H7 (cell line): Measurements from ENCODE around the gene CRBN. TPM values are rescaled to one million over a fixed set of nuclear protein-coding genes. Genes with fewer than 3 reads are reported as not detected.

Source experiments
- DNase-seq: peaks from one replicate; pipeline ENCODE4 v3.0.0; 2012
- H3K27me3 ChIP-seq: 2 replicates; pipeline ENCODE4 v1.6.0; 2011; ENCODE audit warnings: mild to moderate bottlenecking, low read length; ENCODE audit not compliant: control insufficient read depth, insufficient read depth
- H3K36me3 ChIP-seq: replicated peaks from 2 replicates; pipeline ENCODE4 v1.5.1; 2011; ENCODE audit warnings: low read length; ENCODE audit not compliant: control insufficient read depth, insufficient read depth
- H3K4me3 ChIP-seq: 2 replicates; pipeline ENCODE4 v1.5.1; 2011; ENCODE audit warnings: low read depth, mild to moderate bottlenecking, control low read depth, low read length, moderate library complexity; ENCODE audit not compliant: insufficient read depth
- total RNA-seq: library from RNA; depleted of rRNA; stranded (reverse); fragments of >200 nt; shearing (Covaris generic); gene quantifications from 2 replicates; pipeline ENCODE4 v1.2.3, GENCODE V29; 2014; rRNA removed

CRBN gene
- 20.5 and 32.6 TPM in 2 replicates for total RNA-seq

GRCh38 chr3:3179407-3180094, at the start of gene CRBN:
TSS of gene CRBN (minus strand) at chr3:3179691. CDS start at chr3:3179687, 4 bp downstream.
- no peaks in the 10 kb centered on the region for H3K36me3 ChIP-seq
- H3K4me3 ChIP-seq, result peak within 1 kb of the TSS; percentile 92
- H3K27me3 ChIP-seq, result no peaks in the 10 kb centered on the region; the same call in 1 of the 2 replicates
- DNase-seq, result peak; percentile 95

- Histone ChIP-seq H3K4me3 (no peak overlapping the region), H3K27me3 (no peaks in the 10 kb centered on the region), H3K36me3 (no peaks in the 10 kb centered on the region)
- DNase-seq, result no peak
Measured at GRCh38 chr3:3227640-3228039, 48.1 kb upstream of the CRBN start.

- Histone ChIP-seq H3K4me3 (no peak overlapping the region), H3K36me3 (no peaks in the 10 kb centered on the region), H3K27me3 (no peaks in the 10 kb centered on the region; the same call in 1 of the 2 replicates)
- DNase-seq, result no peak
Measured at GRCh38 chr3:3221528-3221927, 42.0 kb upstream of the CRBN start.

DNA sequence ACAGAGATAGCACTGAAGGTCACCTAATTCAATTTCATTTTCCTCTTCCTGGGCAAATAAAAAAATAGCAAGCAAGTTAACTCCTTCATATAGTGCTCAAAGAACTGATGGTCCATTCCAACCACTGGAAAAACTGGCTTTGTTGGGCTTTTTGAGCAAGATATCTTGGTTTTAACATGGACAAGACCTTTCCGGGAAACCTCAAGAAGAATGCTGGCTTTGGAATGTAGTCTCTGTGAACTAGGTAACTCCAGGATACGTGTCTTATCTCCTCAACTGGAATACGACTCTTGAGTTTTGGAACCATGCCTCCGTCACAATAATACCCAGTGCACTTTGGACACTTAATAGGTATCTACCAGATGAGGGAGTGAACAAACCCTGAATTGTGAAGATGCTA, 36.9 kb upstream of the CRBN start:
- Histone ChIP-seq H3K36me3 (no peaks in the 10 kb centered on the region), H3K4me3 (no peak overlapping the region), H3K27me3 (no peaks in the 10 kb centered on the region)
- DNase-seq, result no peak

GRCh38 chr3:3212781-3213440, 33.4 kb upstream of the CRBN start:
- H3K4me3 ChIP-seq, result no peak overlapping the region
- no peaks in the 10 kb centered on the region for H3K27me3 ChIP-seq

DNA sequence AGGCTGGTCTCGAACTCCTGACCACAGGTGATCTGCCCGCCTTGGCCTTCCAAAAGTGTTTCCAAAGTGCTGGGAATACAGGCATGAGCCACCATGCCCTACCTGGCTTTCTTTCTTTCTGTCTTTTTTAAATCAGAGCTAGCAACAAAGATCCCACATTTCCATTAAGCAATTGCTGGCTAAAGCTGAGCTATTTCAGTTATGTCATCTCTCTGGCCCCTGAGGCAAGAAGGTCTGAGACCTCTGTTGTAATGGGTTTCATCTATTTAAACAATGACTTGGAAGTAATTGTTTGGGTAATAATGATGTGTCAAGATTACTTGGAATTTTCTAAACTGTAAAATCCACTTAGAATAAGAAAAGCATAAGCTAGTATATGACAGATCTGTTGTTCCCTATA, 30.2 kb upstream of the CRBN start:
- H3K36me3 ChIP-seq, result no peaks in the 10 kb centered on the region
- H3K4me3 ChIP-seq, result no peak overlapping the region
- no peaks in the 10 kb centered on the region for H3K27me3 ChIP-seq
- DNase-seq, result no peak

More at GRCh38 chr3:3212781-3213440, 33.4 kb upstream of the CRBN start:
- H3K36me3 ChIP-seq, result no peaks in the 10 kb centered on the region
- DNase-seq, result no peak

- H3K27me3 ChIP-seq, result no peaks in the 10 kb centered on the region
- no peak for DNase-seq
- H3K36me3 ChIP-seq, result no peaks in the 10 kb centered on the region
- H3K4me3 ChIP-seq, result no peak overlapping the region
Measured at GRCh38 chr3:3209057-3209456, 29.6 kb upstream of the CRBN start.

DNA sequence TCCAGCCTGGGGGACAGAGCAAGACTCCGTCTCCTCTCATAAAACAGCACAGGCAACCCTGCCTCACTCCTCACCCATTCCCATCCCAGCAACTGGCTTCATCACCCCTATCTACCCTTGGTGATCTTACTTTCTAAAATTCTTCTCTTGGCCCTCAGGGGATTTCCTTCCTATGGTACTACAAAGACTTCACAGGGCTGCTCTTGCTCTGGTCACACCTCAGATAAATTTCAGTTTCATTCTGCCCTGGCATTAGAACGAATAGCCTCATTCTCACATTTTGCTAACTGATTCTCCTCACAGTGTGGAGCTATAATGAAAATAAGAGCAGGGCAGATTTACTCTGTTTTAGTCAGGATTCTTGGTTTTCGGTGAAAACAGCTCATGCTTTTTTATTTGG, 22.1 kb upstream of the CRBN start:
- Histone ChIP-seq H3K36me3 (no peaks in the 10 kb centered on the region), H3K27me3 (no peaks in the 10 kb centered on the region), H3K4me3 (no peak overlapping the region)
- no peak for DNase-seq

DNA sequence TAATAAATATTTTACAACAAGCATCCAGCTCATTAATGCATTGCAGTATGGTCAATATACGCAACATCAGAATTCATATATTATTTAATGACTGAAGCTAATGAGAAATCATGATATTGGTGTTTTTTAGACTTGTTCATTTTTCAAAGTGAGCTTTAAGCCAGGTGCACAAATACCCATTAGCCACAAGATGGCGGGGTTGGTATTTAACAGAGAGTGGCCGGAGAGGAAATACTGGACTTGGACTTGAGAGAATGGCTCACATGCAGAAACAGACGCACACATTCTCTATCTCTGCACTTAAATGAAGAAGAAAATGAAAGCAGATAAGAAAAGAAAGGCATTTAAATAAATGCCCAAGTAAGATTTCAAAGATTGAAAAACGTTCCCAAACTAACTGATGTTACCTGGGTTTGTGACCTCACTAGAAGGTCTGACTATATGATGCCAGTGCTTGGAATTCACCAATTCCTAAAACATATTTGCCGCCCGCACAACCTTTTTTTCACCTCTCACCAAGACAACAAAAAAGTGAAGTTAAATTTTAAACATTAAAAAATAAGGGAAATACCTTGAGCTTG, 21.2 kb upstream of the CRBN start:
- Histone ChIP-seq H3K27me3 (no peaks in the 10 kb centered on the region), H3K4me3 (no peak overlapping the region), H3K36me3 (no peaks in the 10 kb centered on the region)
- peak; percentile 14 for DNase-seq

DNA sequence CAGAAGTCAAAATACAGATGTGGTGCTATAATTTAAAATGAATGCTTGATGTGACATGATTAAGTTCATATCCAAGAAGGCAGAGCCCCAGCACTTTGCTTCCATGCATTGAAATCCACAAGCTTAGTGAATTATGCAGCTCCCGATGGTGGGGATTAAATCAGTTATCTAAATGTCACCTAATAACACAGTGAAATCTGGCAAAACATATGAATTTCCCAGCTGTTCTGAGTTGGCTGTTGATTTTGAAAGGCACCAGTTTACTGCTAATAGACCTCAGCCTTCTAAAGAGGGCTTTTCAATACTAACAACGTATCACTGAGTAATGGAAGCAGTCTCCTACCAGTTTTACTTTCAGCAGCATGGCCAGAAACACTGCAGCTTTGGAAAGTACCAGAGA, 19.8 kb upstream of the CRBN start:
- Histone ChIP-seq H3K36me3 (no peaks in the 10 kb centered on the region), H3K27me3 (no peaks in the 10 kb centered on the region), H3K4me3 (no peak overlapping the region)
- no peak for DNase-seq

GRCh38 chr3:3196148-3196861, 16.8 kb upstream of the CRBN start:
- Histone ChIP-seq H3K27me3 (no peaks in the 10 kb centered on the region), H3K4me3 (no peak overlapping the region), H3K36me3 (no peaks in the 10 kb centered on the region)
- DNase-seq, result peak; percentile 13

- Histone ChIP-seq H3K27me3 (no peaks in the 10 kb centered on the region; the same call in 1 of the 2 replicates), H3K4me3 (no peak overlapping the region), H3K36me3 (no peaks in the 10 kb centered on the region)
- no peak for DNase-seq
Measured at GRCh38 chr3:3194861-3195260, 15.4 kb upstream of the CRBN start.

DNA sequence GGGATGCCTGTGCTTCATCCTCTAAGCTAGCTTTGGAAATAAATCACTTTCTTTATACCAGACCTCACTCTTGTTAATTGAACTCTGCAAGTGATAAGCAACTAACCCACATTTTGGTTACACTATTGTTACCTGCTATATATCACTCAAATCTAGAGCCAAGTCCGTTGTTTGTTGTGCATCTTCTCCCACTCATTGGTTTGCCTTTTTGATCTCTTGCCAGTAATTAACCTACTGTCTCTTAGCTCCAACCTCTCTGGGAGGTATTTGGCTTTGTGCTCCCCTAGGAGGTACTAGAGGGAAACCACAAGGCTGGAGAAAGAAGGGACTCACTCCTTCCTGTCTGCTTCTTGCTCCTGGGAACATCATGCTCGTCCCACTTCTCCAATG, 12.8 kb upstream of the CRBN start:
- Histone ChIP-seq H3K27me3 (no peaks in the 10 kb centered on the region; the same call in 1 of the 2 replicates), H3K4me3 (no peak overlapping the region), H3K36me3 (no peaks in the 10 kb centered on the region)
- no peak for DNase-seq

GRCh38 chr3:3191675-3192285, 12.3 kb upstream of the CRBN start:
- DNase-seq, result no peak
- Histone ChIP-seq H3K36me3 (no peaks in the 10 kb centered on the region), H3K27me3 (no peaks in the 10 kb centered on the region; the same call in 1 of the 2 replicates), H3K4me3 (no peak overlapping the region)
